Liver (tissue), 9 donors: Measurements from ENCODE around the gene MUC6. TPM values are rescaled to one million over a fixed set of nuclear protein-coding genes. Genes with fewer than 3 reads are reported as not detected.

Experiments
- DNase-seq: peaks from one replicate; pipeline ENCODE4 v3.0.0-alpha.2; 2017; ENCODE audit warnings: low spot score
- H3K27ac ChIP-seq, 2 donors: one replicate each; pipeline ENCODE4 v1.7.0; 2013; ENCODE audit warnings: inconsistent platforms in 2 of 2, low read length in 2 of 2, control low read depth in 1 of 2, low read depth in 1 of 2, mild to moderate bottlenecking in 1 of 2
- H3K27me3 ChIP-seq, 4 donors: one replicate each; pipeline versions ENCODE4 v1.6.1 to v1.7.0; 2013; ENCODE audit warnings: low read length in 3 of 4, inconsistent platforms in 1 of 4, mild to moderate bottlenecking in 1 of 4, moderate library complexity in 1 of 4; ENCODE audit not compliant: control insufficient read depth in 4 of 4, insufficient read depth in 4 of 4
- H3K36me3 ChIP-seq, 4 donors: one replicate each; pipeline versions ENCODE4 v1.6.1 to v1.7.0; 2013; ENCODE audit warnings: low read length in 3 of 4, mild to moderate bottlenecking in 3 of 4, low read depth in 1 of 4, moderate library complexity in 1 of 4; ENCODE audit not compliant: control insufficient read depth in 4 of 4, insufficient read depth in 3 of 4
- H3K4me1 ChIP-seq, 4 donors: one replicate each; pipeline versions ENCODE4 v1.6.1 to v1.7.0; 2013; ENCODE audit warnings: low read length in 3 of 4, mild to moderate bottlenecking in 3 of 4, moderate library complexity in 1 of 4; ENCODE audit not compliant: control insufficient read depth in 4 of 4, insufficient read depth in 4 of 4
- H3K4me3 ChIP-seq, 3 donors: one replicate each; pipeline versions ENCODE4 v1.6.1 to v1.7.0; 2013; ENCODE audit warnings: low read length in 3 of 3, control low read depth in 1 of 3, low read depth in 1 of 3, mild to moderate bottlenecking in 1 of 3
- H3K9ac ChIP-seq, 2 donors: one replicate each; pipeline ENCODE4 v1.7.0; 2013; ENCODE audit warnings: low read length in 2 of 2, mild to moderate bottlenecking in 2 of 2, moderate library complexity in 2 of 2, control low read depth in 1 of 2, low read depth in 1 of 2
- H3K9me3 ChIP-seq, 4 donors: one replicate each; pipeline versions ENCODE4 v1.6.1 to v1.7.0; 2013; ENCODE audit warnings: low read length in 3 of 4; ENCODE audit not compliant: control insufficient read depth in 4 of 4
- ATF3 ChIP-seq: IDR thresholded peaks from 2 replicates; pipeline ENCODE4 v1.6.1; 2016; ENCODE audit warnings: antibody characterized with exemption
- CTCF ChIP-seq: fragments of 150-350 bp; IDR thresholded peaks from 2 replicates; pipeline ENCODE4 v1.5.1; 2017; ENCODE audit warnings: improper control_type of control experiment, low read depth, low read length; ENCODE audit not compliant: missing input control
- EGR1 ChIP-seq, 2 donors: IDR thresholded peaks; 2 replicates each; pipeline ENCODE4 v1.6.1; 2016 to 2018; ENCODE audit warnings: antibody characterized with exemption in 2 of 2, low read depth in 2 of 2
- FOXA1 ChIP-seq: IDR thresholded peaks from 2 replicates; pipeline ENCODE4 v1.6.1; 2016; ENCODE audit warnings: antibody characterized with exemption
- FOXA2 ChIP-seq: IDR thresholded peaks from 2 replicates; pipeline ENCODE4 v1.6.1; 2016; ENCODE audit warnings: antibody characterized with exemption
- GABPA ChIP-seq, 2 donors: IDR thresholded peaks in 1 of 2; conservative IDR thresholded peaks in 1 of 2; 2 replicates each; pipeline ENCODE4 v1.6.1; 2016; ENCODE audit warnings: antibody characterized with exemption in 2 of 2, mild to moderate bottlenecking in 1 of 2, moderate library complexity in 1 of 2
- HNF4A ChIP-seq, 2 donors: conservative IDR thresholded peaks; 2 replicates each; pipeline ENCODE4 v1.6.1; 2016; ENCODE audit warnings: antibody characterized with exemption in 2 of 2, mild to moderate bottlenecking in 2 of 2
- HNF4G ChIP-seq: IDR thresholded peaks from 2 replicates; pipeline ENCODE4 v1.6.1; 2016; ENCODE audit warnings: antibody characterized with exemption
- JUND ChIP-seq, 2 donors: IDR thresholded peaks; 2 replicates each; pipeline ENCODE4 v1.6.1; 2016; ENCODE audit warnings: antibody characterized with exemption in 2 of 2
- NR2F2 ChIP-seq: IDR thresholded peaks from 2 replicates; pipeline ENCODE4 v1.6.1; 2016; ENCODE audit warnings: antibody characterized with exemption
- RAD21 ChIP-seq, 2 donors: IDR thresholded peaks; 2 replicates each; pipeline ENCODE4 v1.6.1; 2016; ENCODE audit warnings: antibody characterized with exemption in 2 of 2, mild to moderate bottlenecking in 2 of 2
- REST ChIP-seq: IDR thresholded peaks from 2 replicates; pipeline ENCODE4 v1.6.1; 2016; ENCODE audit warnings: antibody characterized with exemption, mild to moderate bottlenecking
- RXRA ChIP-seq, 2 donors: IDR thresholded peaks; 2 replicates each; pipeline ENCODE4 v1.6.1; 2017 to 2018; ENCODE audit warnings: antibody characterized with exemption in 2 of 2, mild to moderate bottlenecking in 1 of 2
- SP1 ChIP-seq: IDR thresholded peaks from 2 replicates; pipeline ENCODE4 v1.6.1; 2018; ENCODE audit warnings: antibody characterized with exemption, mild to moderate bottlenecking
- TAF1 ChIP-seq: conservative IDR thresholded peaks from 2 replicates; pipeline ENCODE4 v1.6.1; 2016; ENCODE audit warnings: antibody characterized with exemption, mild to moderate bottlenecking
- YY1 ChIP-seq: IDR thresholded peaks from 2 replicates; pipeline ENCODE4 v1.6.1; 2016; ENCODE audit warnings: antibody characterized with exemption, mild to moderate bottlenecking
- ZBTB33 ChIP-seq: IDR thresholded peaks from 2 replicates; pipeline ENCODE4 v1.6.1; 2016; ENCODE audit warnings: antibody characterized with exemption
- WGBS: extraction: QIAGEN DNeasy Blood & Tissue Kit; methylation state at CpG from one replicate; pipeline ENCODE4 v1.1.7; 2013; 5-methylcytosine and 5-hydroxymethylcytosine counted together
- polyA plus RNA-seq, 2 donors: library from polyadenylated mRNA; stranded (reverse) in 1 of 2; unstranded in 1 of 2; fragments of 200-250 nt in 1 of 2; fragments of >200 nt in 1 of 2; fragmentation: Nextera tagmentation in 1 of 2; extraction: Ambion mirVana in 1 of 2; gene quantifications; one replicate each; pipeline versions ENCODE4 v1.2.1 to v1.2.3, GENCODE V29; 2013 to 2015
- total RNA-seq, 2 donors: library from RNA; depleted of rRNA; stranded (reverse); fragments of >200 nt; gene quantifications; one replicate each; pipeline ENCODE4 v1.2.3, GENCODE V29; 2014
- TF ChIP-seq, protein P1 (sequence below): IDR thresholded peaks from 2 replicates; pipeline ENCODE4 v1.6.1; 2016; ENCODE audit warnings: antibody characterized with exemption
- donor health status: healthy.
- donor health status: healthy.
- donor health status: healthy.
- donor health status: healthy.
- donor health status: healthy.

The MUC6 gene
- total and polyA plus RNA-seq, 4 donors, result 0.05 to 0.54 (median 0.18) TPM

DNA sequence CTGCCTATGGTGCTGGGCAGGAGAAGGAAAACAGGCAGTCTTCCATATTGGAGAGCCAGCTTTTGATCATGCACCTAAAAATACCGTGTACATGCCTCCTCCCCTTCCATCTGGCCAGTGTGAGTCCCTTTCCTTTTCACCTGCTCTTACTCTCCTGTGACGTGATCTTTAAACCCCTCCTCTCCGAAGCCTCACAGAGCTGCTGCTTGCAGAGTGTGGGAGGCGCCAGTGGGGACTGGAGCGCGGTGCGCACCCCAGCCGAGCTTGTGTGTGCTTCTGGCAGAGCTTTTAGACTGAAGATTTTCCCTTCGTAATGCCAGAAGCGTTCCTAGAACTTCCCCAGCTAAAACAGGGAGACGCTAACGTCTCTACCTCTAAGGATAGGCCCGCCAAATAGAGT is 29.8 kb downstream of the MUC6 start (continued):
- no peak for TF ChIP-seq CTCF
- TF ChIP-seq, protein P1, sequence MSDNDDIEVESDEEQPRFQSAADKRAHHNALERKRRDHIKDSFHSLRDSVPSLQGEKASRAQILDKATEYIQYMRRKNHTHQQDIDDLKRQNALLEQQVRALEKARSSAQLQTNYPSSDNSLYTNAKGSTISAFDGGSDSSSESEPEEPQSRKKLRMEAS, result no peak
- no peak for TF ChIP-seq TAF1

DNA sequence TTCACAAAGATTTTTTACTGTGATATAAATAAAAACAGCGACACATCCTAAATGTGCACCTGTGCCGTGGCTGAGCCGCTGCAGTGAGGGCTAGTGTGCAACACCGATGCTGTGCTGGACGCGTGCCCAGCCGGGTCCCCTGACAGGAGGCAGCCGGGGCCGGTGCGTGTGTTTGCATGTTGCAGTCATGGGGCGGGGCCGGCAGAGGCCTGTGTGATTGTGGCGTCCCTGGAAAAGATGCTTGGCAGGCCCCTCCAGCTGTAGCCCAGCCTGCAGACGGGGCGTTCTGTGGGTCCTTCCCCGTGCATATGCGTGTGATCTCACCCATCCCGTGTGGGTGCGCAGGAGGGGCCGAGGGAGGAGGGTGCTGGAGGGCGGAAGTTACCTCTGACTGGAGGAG is 30.6 kb downstream of the MUC6 start:
- Histone ChIP-seq H3K27me3 (no peaks in the 10 kb centered on the region), H3K9ac (no peak overlapping the region), H3K36me3 (peaks cover 30 to 90% (median 55%) of the 10 kb centered on the region in 4 donors), H3K27ac (no peak overlapping the region), H3K4me3 (no peak overlapping the region), H3K4me1 (no peaks in the 10 kb centered on the region), H3K9me3 (no peaks in the 10 kb centered on the region)
- TF ChIP-seq YY1 (no peak), JUND (IDR thresholded peaks at IDR 0.05) (no peak), ZBTB33 (no peak), REST (no peak), HNF4G (no peak), EGR1 (IDR thresholded peaks at IDR 0.05; ENCODE audit: low read depth in 2 of 2) (no peak), ATF3 (no peak), FOXA1 (no peak), FOXA2 (no peak), HNF4A (conservative IDR thresholded peaks at IDR 0.05) (no peak), TAF1 (no peak), CTCF (no peak), RAD21 (IDR thresholded peaks at IDR 0.05) (no peak), SP1 (no peak), GABPA (IDR thresholded peaks at IDR 0.05 in 1 of 2, conservative IDR thresholded peaks at IDR 0.05 in 1 of 2) (no peak), RXRA (IDR thresholded peaks at IDR 0.05) (no peak), NR2F2 (no peak)
- TF ChIP-seq, protein P1, result no peak
- DNase-seq, result no peak
- 87% methylated on average over 21 of the region's 21 CpGs for WGBS
